Thoracic aorta (tissue), 2 donors: ENCODE measurements around the gene TPPP3. TPM values are rescaled to one million over a fixed set of nuclear protein-coding genes. Genes with fewer than 3 reads are reported as not detected.
"Not testable (repeated sequence)": the region's sequence is repeated elsewhere in the genome, so short reads cannot be mapped to it uniquely, and the experiment has no call there.

ENCODE experiments used
- ATAC-seq: fragments of 150-250 bp; one replicate; pipeline ENCODE4 v1.8.0; 2017; ENCODE audit warnings: low read depth; ENCODE audit not compliant: insufficient number of reproducible peaks, low FRiP score
- DNase-seq: peaks from one replicate; pipeline ENCODE4 v3.0.0-alpha.2; 2020; ENCODE audit warnings: low spot score
- H3K27ac ChIP-seq, 2 donors: fragments of 200-600 bp; sonication (generic); 1 replicate in 1 of 2; 2 replicates in 1 of 2; pipeline ENCODE4 v1.5.1; 2016; ENCODE audit warnings: mild to moderate bottlenecking in 2 of 2, moderate library complexity in 2 of 2
- H3K27me3 ChIP-seq: fragments of 200-600 bp; sonication (generic); replicated peaks from 2 replicates; pipeline ENCODE4 v1.6.0; 2016; ENCODE audit warnings: mild to moderate bottlenecking; ENCODE audit not compliant: insufficient read depth
- H3K36me3 ChIP-seq: fragments of 200-600 bp; sonication (generic); one replicate; pipeline ENCODE4 v1.5.1; 2016
- H3K4me1 ChIP-seq, 2 donors: fragments of 200-600 bp; sonication (generic); 1 replicate in 1 of 2; 2 replicates in 1 of 2; pipeline versions ENCODE4 v1.5.1 to v1.6.0; 2016; ENCODE audit warnings: low read depth in 2 of 2, mild to moderate bottlenecking in 1 of 2; ENCODE audit not compliant: control insufficient read depth in 1 of 2
- H3K4me3 ChIP-seq: fragments of 200-600 bp; sonication (generic); 2 replicates; pipeline ENCODE4 v1.5.1; 2016; ENCODE audit warnings: mild to moderate bottlenecking
- H3K9me3 ChIP-seq: fragments of 200-600 bp; sonication (generic); 2 replicates; pipeline ENCODE4 v1.5.1; 2016
- CTCF ChIP-seq: fragments of 200-600 bp; sonication (generic); IDR thresholded peaks from one replicate; pipeline ENCODE4 v1.5.1; 2019; ENCODE audit warnings: antibody characterized with exemption
- total RNA-seq, 2 donors: library from RNA; depleted of rRNA; stranded (reverse); fragments of >200 nt; gene quantifications; one replicate each; pipeline versions ENCODE4 v1.1.0 to v1.2.3, GENCODE V29; 2016

TPPP3 gene
- total RNA-seq, 2 donors from 2014 or later = 12.6 to 34.9 TPM

- no peaks in the 10 kb centered on the region for H3K9me3 ChIP-seq
- ATAC-seq (no peak), DNase-seq (no peak)
- H3K27ac ChIP-seq = no peak overlapping the region
- no peak for TF ChIP-seq CTCF
- H3K36me3 ChIP-seq = no peaks in the 10 kb centered on the region
- no peaks in the 10 kb centered on the region for H3K27me3 ChIP-seq
- H3K4me1 ChIP-seq = peaks cover 0 to 7% of the 10 kb centered on the region in 2 donors
- no peak overlapping the region for H3K4me3 ChIP-seq
Measured at GRCh38 chr16:67421030-67421429, 27.7 kb upstream of the TPPP3 start.

GRCh38 chr16:67419931-67420330, 26.6 kb upstream of the TPPP3 start:
- DNase-seq (no peak), ATAC-seq (no peak)
- Histone ChIP-seq H3K27me3 (no peaks in the 10 kb centered on the region), H3K27ac (no peak overlapping the region), H3K4me1 (peaks cover 0 to 16% of the 10 kb centered on the region in 2 donors), H3K36me3 (no peaks in the 10 kb centered on the region), H3K9me3 (no peaks in the 10 kb centered on the region), H3K4me3 (no peak overlapping the region)
- no peak for TF ChIP-seq CTCF

DNA sequence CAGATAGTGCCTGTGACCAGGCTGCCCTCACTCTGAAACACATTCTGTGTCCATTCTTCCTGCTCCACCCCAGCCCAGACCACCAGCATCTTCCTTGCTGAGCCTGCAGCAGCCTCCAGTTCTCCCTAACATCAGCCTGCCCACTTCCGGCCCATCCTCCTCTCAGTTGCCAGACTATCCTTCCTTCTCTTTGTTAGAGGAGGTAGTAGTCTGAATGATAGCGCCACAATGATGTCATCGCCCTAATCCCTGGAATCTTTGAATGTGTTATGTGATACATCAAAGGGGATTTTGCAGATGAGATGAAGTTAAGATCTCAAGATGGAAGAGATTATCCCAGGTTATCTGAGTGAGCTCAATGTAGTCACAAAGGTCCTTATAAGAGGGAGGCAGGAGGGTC, 26.2 kb upstream of the TPPP3 start:
- no peak for DNase-seq
- TF ChIP-seq CTCF = no peak
- no peak for ATAC-seq
- H3K4me1 ChIP-seq = peaks cover 0 to 16% of the 10 kb centered on the region in 2 donors
- H3K27me3 ChIP-seq = no peaks in the 10 kb centered on the region
- H3K4me3 ChIP-seq = no peak overlapping the region
- no peaks in the 10 kb centered on the region for H3K9me3 ChIP-seq
- H3K36me3 ChIP-seq = no peaks in the 10 kb centered on the region
- no peak overlapping the region for H3K27ac ChIP-seq

GRCh38 chr16:67417333-67418061, 24.2 kb upstream of the TPPP3 start:
- H3K9me3 ChIP-seq = no peaks in the 10 kb centered on the region
- H3K27ac ChIP-seq = no peak overlapping the region
- no peak for DNase-seq
- no peak overlapping the region for H3K4me3 ChIP-seq
- H3K27me3 ChIP-seq = no peaks in the 10 kb centered on the region
- ATAC-seq = no peak
- H3K36me3 ChIP-seq = no peaks in the 10 kb centered on the region
- peaks cover 0 to 16% of the 10 kb centered on the region in 2 donors for H3K4me1 ChIP-seq
- no peak for TF ChIP-seq CTCF

GRCh38 chr16:67415872-67416793, 22.8 kb upstream of the TPPP3 start, which contains the start of gene ZDHHC1:
TSS of gene ZDHHC1 (minus strand) at chr16:67416477. CDS start at chr16:67407775, 8,702 bp downstream.
- H3K4me3 ChIP-seq = peak within 1 kb of the TSS; percentile 86
- H3K9me3 ChIP-seq = no peaks in the 10 kb centered on the region
- peak; percentile 44 for TF ChIP-seq CTCF
- H3K4me1 ChIP-seq = peaks cover 0 to 16% of the 10 kb centered on the region in 2 donors
- no peak for DNase-seq
- H3K27me3 ChIP-seq = no peaks in the 10 kb centered on the region
- ATAC-seq = peak; percentile 73
- H3K27ac ChIP-seq = peak within 1 kb of the TSS; percentile 37 to 71
- H3K36me3 ChIP-seq = no peaks in the 10 kb centered on the region

GRCh38 chr16:67415421-67415820, 22.1 kb upstream of the TPPP3 start:
- H3K4me1 ChIP-seq = peaks cover 0 to 16% of the 10 kb centered on the region in 2 donors
- DNase-seq, ATAC-seq, H3K36me3 ChIP-seq, H3K27me3 ChIP-seq, H3K9me3 ChIP-seq: not testable (repeated sequence)
- H3K27ac ChIP-seq = peak overlapping the region in 1 of 2 donors; percentile 71
- H3K4me3 ChIP-seq = peak overlapping the region; percentile 86
